Activated CD8-positive, alpha-beta memory T cell treated with anti-CD3 and anti-CD28 coated beads for 4 hours (primary cell): ENCODE results near the gene HTR7.
"Not testable (repeated sequence)": the region's sequence is repeated elsewhere in the genome, so short reads cannot be mapped to it uniquely, and the experiment has no call there.

ENCODE experiments used
- DNase-seq, 2 donors: peaks; one replicate each; pipeline ENCODE4 v3.0.0-alpha.2; 2020; ENCODE audit warnings: low read depth in 2 of 2

The HTR7 gene

DNA sequence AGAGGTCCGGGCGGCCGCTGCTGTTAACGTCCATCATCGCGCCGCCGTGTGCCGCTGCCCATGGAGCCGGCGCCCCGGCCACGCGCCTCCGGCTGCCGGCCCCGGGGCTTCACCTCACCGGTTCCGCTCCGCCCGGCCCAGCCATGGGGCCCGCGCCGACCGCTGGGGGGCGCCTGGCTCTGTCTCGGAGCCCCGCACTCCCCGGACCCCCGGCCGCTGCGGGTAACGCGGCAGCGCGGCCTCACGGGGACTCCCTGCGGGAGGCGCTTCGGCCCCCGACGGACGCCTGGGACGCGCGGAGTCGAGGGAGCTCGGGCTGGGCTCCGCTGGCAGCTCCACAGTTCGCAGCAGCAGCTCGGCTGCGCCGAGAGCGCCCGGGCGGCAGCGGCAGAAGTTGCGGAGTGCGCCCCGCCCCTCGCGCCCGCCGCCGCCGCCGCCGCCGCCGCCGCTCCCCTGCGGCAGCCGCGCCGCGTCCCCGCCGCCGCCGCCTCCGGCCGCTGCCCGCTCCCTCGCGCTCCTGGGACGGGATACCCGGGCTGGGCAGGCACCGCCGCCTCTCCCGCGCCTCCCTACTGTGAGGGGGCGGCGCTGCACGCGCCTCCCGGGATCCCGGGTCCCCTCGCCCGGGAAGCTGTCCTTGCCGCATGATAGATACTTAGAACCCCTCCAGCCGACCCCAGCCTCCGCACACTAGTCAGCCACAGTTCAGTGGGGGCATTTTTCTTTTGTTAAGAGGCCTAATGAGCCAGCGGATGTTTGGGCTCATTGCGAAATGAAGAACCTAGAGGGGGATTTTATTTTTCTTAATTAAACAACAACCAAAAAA, at the start of gene HTR7:
Gene HTR7 (minus strand): TSS at position 405 of the 826 bp plus-strand sequence. CDS start 368 bp downstream, at position 37.
- DNase-seq = peak; percentile 17 to 27

- DNase-seq = no peak
Observed at GRCh38 chr10:90906596-90906995, 48.8 kb upstream of the HTR7 start.

- DNase-seq = no peak
Observed at GRCh38 chr10:90905925-90906324, 48.1 kb upstream of the HTR7 start.

GRCh38 chr10:90896916-90897315, 39.1 kb upstream of the HTR7 start:
- not testable (repeated sequence) for DNase-seq

DNA sequence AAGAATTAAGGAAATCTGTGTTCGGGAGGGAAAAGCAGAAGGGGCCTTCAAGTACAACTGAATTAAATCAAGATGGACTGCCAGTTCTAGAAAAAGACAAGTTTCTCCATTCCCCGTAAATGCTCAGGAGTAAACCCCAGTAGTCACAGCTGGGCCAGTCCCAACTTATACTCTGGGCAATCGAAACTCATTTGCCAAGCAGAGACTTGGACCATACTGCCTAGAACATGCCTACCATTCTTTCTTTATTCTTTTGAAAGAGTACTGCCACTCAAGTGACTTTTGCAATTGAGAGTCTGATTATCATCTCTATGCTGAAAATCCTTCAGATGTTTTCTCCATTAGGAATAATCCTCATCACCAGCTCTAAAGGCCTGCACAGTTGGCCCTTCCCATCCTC, 35.4 kb upstream of the HTR7 start:
- no peak for DNase-seq

DNA sequence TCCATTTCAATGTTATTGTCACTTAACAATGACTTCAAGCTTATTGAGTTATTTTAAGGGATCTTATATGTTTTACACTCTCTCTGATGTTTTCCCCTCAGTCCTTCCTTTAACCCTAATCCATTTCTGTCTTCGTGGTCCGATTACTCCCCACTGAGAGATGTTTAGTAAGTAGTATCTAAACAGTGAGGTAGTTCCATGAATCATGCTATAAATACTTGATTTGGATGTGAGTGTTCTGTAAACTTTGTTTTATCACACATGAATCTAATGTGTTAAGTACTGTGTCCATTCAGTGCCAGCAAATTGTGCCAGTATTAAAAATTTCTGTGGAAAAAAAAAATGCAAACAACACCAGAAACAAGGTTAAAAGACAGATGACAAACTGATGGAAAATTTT, 32.5 kb upstream of the HTR7 start:
- DNase-seq = no peak

- no peak for DNase-seq
Observed at GRCh38 chr10:90889636-90890035, 31.8 kb upstream of the HTR7 start.

- DNase-seq = no peak
Observed at GRCh38 chr10:90888387-90888786, 30.5 kb upstream of the HTR7 start.

- no peak for DNase-seq
Observed at GRCh38 chr10:90887555-90887954, 29.7 kb upstream of the HTR7 start.

GRCh38 chr10:90885176-90885575, 27.3 kb upstream of the HTR7 start:
- no peak for DNase-seq

GRCh38 chr10:90884431-90884830, 26.6 kb upstream of the HTR7 start:
- no peak for DNase-seq

DNA sequence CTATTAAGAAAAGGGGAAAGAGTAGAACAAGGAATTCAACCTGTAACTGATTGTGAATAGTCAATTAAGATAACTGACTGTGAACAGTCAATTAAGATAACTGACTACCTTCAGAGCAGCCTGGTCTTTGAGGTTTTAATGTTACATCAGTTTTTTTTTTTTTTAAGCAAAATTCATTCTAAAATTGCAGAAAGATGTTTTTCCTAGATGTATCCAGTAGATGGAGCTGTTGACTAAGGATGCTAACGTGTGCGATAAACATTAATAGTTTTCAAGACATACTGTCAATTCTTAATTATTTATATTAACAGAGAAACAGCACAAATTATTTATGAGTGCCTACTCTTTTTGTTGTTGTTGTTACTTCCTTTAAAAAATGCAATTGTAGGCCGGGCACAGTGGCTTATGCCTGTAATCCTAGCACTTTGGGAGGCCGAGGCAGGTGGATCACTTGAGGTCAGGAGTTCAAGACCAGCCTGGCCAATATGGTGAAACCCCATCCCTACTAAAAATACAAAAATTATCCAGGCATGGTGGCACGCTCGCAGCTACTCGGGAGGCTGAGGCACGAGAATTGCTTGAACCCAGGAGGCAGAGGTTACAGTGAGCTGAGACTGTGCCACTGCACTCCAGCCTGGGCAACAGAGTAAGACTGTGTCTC, 22.4 kb upstream of the HTR7 start:
- not testable (repeated sequence) for DNase-seq

DNA sequence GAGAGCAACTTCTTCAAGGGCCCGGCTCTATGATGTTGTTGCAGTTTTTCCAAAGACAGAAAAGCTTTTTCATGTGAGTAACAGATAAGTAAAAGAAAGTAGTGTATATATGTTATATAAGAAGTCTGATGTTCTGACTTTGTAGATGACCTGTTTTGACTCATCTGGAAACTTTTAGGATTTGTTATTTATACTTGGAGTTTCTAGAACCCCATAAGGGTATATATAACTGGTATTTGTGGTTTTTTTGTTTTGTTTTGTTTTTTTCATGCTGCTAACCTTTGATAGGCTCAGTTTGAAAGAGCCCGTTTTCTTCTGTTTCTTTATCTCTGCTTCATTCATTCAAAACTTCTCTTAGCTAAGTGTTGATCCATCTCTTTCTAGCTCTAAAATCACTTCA, 21.2 kb upstream of the HTR7 start:
- no peak for DNase-seq

- DNase-seq = no peak
Observed at GRCh38 chr10:90872648-90873020, 14.8 kb upstream of the HTR7 start.

GRCh38 chr10:90871766-90872647, 14.2 kb upstream of the HTR7 start, which contains the start of gene RPP30:
Gene RPP30, plus strand, starts transcription at chr10:90871974. Its CDS starts 13 bp downstream, at chr10:90871987.
- DNase-seq = peak; percentile 50 to 66

DNA sequence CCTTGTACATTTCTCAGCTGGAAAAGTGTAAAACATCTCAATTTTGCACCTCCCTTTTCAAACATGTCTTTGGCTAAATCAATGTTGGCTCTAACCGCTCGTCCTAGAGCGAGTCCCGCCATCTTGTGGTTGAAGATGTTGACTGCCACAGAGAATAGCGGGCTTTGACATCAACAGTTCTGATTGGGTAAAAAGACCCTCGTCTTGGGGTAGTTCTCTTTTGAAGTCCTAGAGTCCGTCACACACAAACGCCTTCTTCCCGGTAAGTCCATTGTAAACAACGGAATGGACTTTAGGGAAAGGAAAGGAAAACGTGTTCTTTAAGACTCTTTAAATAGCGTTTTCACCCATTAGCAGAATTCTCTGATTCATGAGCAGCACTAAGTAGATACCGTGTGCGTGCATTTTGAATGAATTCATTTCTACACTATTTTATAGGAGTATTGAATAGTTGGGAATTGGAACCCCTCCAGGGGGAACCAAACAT, 13.5 kb upstream of the HTR7 start:
- no peak for DNase-seq

- DNase-seq = no peak
Observed at GRCh38 chr10:90866050-90866598, 8.3 kb upstream of the HTR7 start.

GRCh38 chr10:90865401-90865800, 7.6 kb upstream of the HTR7 start:
- no peak for DNase-seq

DNA sequence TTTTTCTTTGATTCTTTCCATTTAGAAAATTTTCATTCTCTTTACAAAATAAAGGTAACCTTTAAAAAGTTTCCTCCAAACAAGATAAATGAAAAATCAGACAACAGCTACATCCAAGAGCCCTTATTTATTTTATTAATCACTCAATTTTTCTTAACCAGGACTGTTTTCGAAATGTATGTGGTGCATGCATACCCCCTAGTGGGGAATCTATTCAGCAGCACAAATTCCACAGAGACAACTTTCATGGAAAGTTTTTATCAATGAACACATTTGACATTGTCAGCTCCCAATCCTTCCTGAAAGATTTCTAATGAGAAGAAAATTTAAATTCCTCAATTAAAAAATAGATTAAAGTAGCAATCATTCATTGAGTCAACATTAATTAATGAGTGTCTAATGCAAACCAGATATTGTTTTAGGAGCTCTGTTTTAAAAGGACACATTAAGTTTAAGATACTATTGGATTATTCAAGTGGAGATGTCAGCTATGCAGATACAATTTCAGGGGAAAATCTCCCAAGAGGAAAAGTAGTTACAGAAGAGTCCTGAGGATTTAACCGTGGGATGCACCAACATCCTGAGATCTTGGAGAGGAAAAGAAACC, 5.2 kb upstream of the HTR7 start:
- DNase-seq = no peak

DNA sequence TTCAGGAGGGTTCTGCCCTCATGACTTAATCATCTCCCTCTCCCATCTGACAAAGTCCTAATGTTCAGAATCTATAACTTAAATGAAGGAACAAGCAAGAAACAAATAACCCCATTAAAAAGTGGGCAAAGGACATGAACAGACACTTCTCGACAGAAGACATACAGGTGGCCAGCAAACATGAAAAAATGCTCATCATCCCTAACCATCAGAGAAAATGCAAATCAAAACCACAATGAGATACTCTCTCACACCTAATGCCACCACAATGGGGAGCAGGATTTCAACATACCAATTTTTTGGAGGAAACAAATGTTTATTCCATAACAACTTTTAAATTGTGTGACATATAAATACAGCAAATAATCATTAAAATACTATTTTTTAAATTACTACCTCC, 3.0 kb upstream of the HTR7 start:
- no peak for DNase-seq

- DNase-seq = no peak
Observed at GRCh38 chr10:90859321-90859751, 1.5 kb upstream of the HTR7 start.
